Measurements from ENCODE around the gene TM9SF1.

TM9SF1 gene

DNA sequence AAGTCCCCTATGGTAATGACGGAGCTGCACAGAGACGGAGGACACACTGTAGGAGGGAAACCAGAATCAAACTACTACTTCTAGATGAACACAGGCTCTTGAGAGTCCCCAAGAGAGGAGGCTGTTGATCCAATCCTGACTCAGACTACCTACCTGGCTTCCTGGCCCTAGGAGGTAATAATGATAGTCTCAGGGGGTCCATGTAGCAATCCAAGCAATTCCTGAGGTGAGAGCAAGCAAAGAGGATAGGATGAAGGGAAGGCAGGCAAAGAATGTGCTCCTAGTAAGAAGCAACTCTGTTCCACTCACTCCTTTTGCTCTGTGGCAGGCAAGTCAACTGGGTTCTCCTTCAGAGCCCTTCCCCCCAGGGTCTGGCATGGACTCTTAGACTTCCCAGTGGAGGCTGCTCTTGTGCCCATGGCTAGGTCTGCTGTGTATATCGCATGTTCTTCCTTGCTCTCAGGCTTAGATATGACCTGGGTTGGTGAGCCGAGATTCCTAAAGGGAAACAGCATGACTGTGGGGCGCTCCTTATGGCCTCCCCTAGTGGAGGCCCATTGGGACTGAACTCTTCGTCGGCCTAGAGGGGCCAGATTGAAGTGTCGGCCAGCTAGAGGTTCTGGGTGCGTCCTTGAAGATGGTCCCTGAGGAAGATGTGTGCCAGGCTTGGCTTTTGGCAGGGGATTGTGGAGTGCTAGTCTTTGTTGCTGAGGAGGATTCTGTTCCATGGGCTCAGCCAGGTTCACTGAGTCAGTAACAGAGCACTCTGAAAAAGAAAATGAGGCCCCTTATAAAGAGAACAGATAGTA lies 45.1 kb upstream of the TM9SF1 start:
- no peak for ATAC-seq
- no peak for TF ChIP-seq ZNF8 (CRISPR knock-in tag; IDR thresholded peaks at IDR 0.05)
- no peak for TF ChIP-seq OSR1 (CRISPR knock-in tag; IDR thresholded peaks at IDR 0.05)
- no peak for TF ChIP-seq TOX (CRISPR knock-in tag; IDR thresholded peaks at IDR 0.05; ENCODE audit: borderline replicate concordance)

DNA sequence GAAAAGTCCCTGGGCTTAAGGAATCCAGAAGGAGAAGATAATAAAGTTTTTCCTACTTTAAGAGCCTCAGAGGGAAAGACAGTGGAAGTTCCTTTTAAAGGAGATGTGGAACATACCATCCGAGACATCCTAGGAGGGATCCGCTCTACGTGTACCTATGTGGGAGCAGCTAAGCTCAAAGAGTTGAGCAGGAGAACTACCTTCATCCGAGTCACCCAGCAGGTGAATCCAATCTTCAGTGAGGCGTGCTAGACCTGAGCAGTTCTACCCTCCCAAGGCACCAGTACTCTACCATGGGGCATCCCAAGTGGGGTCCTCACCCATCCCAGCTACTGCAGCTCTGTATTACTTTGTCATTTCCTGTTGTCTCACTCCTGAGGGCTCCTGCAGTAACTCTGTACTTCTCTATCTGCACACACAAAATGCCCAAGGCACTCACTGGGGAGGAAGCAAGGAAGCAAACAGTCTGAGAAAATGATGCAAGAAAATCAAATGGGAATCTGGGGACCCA lies 43.3 kb upstream of the TM9SF1 start:
- TF ChIP-seq BACH2 (CRISPR knock-in tag; IDR thresholded peaks at IDR 0.05; ENCODE audit: borderline replicate concordance) (no peak), POU6F1 (CRISPR knock-in tag; IDR thresholded peaks at IDR 0.05; ENCODE audit: borderline replicate concordance, low read depth) (no peak), ARNTL (CRISPR knock-in tag; IDR thresholded peaks at IDR 0.05; ENCODE audit: borderline replicate concordance, low read depth) (no peak), ESRRG (CRISPR knock-in tag; IDR thresholded peaks at IDR 0.05) (no peak), GLIS3 (CRISPR knock-in tag; IDR thresholded peaks at IDR 0.05) (no peak), SNAI2 (CRISPR knock-in tag; IDR thresholded peaks at IDR 0.05) (no peak), PATZ1 (CRISPR knock-in tag; IDR thresholded peaks at IDR 0.05; ENCODE audit: borderline replicate concordance) (no peak), OSR1 (CRISPR knock-in tag; IDR thresholded peaks at IDR 0.05) (no peak), CSDC2 (CRISPR knock-in tag; IDR thresholded peaks at IDR 0.05) (no peak), ZC3H10 (CRISPR knock-in tag; IDR thresholded peaks at IDR 0.05) (no peak), PPARA (CRISPR knock-in tag; IDR thresholded peaks at IDR 0.05; ENCODE audit: borderline replicate concordance) (no peak), ISL1 (CRISPR knock-in tag; IDR thresholded peaks at IDR 0.05) (no peak), RARB (CRISPR knock-in tag; IDR thresholded peaks at IDR 0.05) (no peak)
- ATAC-seq = no peak

- ATAC-seq = no peak
- TF ChIP-seq ZNF8 (CRISPR knock-in tag; IDR thresholded peaks at IDR 0.05) (no peak), TOX (CRISPR knock-in tag; IDR thresholded peaks at IDR 0.05; ENCODE audit: borderline replicate concordance) (no peak), ZFP30 (CRISPR knock-in tag; IDR thresholded peaks at IDR 0.05) (no peak), ISL1 (CRISPR knock-in tag; IDR thresholded peaks at IDR 0.05) (no peak), PPARA (CRISPR knock-in tag; IDR thresholded peaks at IDR 0.05; ENCODE audit: borderline replicate concordance) (no peak), ZC3H10 (CRISPR knock-in tag; IDR thresholded peaks at IDR 0.05) (no peak), ZNF70 (CRISPR knock-in tag; IDR thresholded peaks at IDR 0.05) (no peak), OSR1 (CRISPR knock-in tag; IDR thresholded peaks at IDR 0.05) (no peak), GLIS3 (CRISPR knock-in tag; IDR thresholded peaks at IDR 0.05) (no peak), ESRRG (CRISPR knock-in tag; IDR thresholded peaks at IDR 0.05) (no peak), RARB (CRISPR knock-in tag; IDR thresholded peaks at IDR 0.05) (no peak), CSDC2 (CRISPR knock-in tag; IDR thresholded peaks at IDR 0.05) (no peak), POU6F1 (CRISPR knock-in tag; IDR thresholded peaks at IDR 0.05; ENCODE audit: borderline replicate concordance, low read depth) (no peak), TSHZ2 (CRISPR knock-in tag; IDR thresholded peaks at IDR 0.05) (no peak), ARNTL (CRISPR knock-in tag; IDR thresholded peaks at IDR 0.05; ENCODE audit: borderline replicate concordance, low read depth) (no peak), PATZ1 (CRISPR knock-in tag; IDR thresholded peaks at IDR 0.05; ENCODE audit: borderline replicate concordance) (no peak)
- TF ChIP-seq, protein P1, sequence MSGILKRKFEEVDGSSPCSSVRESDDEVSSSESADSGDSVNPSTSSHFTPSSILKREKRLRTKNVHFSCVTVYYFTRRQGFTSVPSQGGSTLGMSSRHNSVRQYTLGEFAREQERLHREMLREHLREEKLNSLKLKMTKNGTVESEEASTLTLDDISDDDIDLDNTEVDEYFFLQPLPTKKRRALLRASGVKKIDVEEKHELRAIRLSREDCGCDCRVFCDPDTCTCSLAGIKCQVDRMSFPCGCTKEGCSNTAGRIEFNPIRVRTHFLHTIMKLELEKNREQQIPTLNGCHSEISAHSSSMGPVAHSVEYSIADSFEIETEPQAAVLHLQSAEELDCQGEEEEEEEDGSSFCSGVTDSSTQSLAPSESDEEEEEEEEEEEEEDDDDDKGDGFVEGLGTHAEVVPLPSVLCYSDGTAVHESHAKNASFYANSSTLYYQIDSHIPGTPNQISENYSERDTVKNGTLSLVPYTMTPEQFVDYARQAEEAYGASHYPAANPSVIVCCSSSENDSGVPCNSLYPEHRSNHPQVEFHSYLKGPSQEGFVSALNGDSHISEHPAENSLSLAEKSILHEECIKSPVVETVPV (CRISPR knock-in tag; IDR thresholded peaks at IDR 0.05) = no peak
Observed at GRCh38 chr14:24238123-24238522, 42.9 kb upstream of the TM9SF1 start.
